Left lung (tissue), 10 donors: Measurements from ENCODE around the gene PRKCZ. TPM values are rescaled to one million over a fixed set of nuclear protein-coding genes. Genes with fewer than 3 reads are reported as not detected.

ENCODE experiments used
- ATAC-seq: fragments of 200-7000 bp; cut with Tn5 transposase; one replicate; pipeline ENCODE4 v1.9.1; 2020; ENCODE audit warnings: moderate library complexity
- DNase-seq, 4 donors: peaks; one replicate each; pipeline ENCODE4 v3.0.0-alpha.2; 2013 to 2020
- H3K27ac ChIP-seq, 2 donors: fragments of 200-600 bp; sonication (generic) in 1 of 2; one replicate each; pipeline versions ENCODE4 v1.5.0 to v1.8.0; 2020 to 2021
- H3K27me3 ChIP-seq, 2 donors: fragments of 200-600 bp; sonication (generic) in 1 of 2; one replicate each; pipeline versions ENCODE4 v1.5.0 to v1.8.0; 2020 to 2021
- H3K36me3 ChIP-seq, 2 donors: fragments of 200-600 bp; sonication (generic) in 1 of 2; one replicate each; pipeline versions ENCODE4 v1.5.0 to v1.8.0; 2020 to 2021
- H3K4me1 ChIP-seq, 2 donors: fragments of 200-600 bp; one replicate each; pipeline ENCODE4 v1.8.0; 2021
- H3K4me3 ChIP-seq, 2 donors: fragments of 200-600 bp; sonication (generic) in 1 of 2; one replicate each; pipeline versions ENCODE4 v1.5.0 to v1.8.0; 2020 to 2021; ENCODE audit warnings: mild to moderate bottlenecking in 1 of 2
- H3K9me3 ChIP-seq, 2 donors: fragments of 200-600 bp; sonication (generic) in 1 of 2; one replicate each; pipeline versions ENCODE4 v1.5.0 to v1.8.0; 2020 to 2021
- CTCF ChIP-seq, 2 donors: fragments of 200-600 bp; sonication (generic) in 1 of 2; IDR thresholded peaks; one replicate each; pipeline versions ENCODE4 v1.5.0 to v1.8.0; 2021; ENCODE audit warnings: antibody characterized with exemption in 2 of 2
- intact Hi-C, 2 donors: fragments of 100-400 bp; cut with DNase I; formaldehyde crosslinking; loops; one replicate each; pipeline versions ENCODE4 v1.11.2 to v1.14.2; 2022
- polyA plus RNA-seq, 6 donors: library from polyadenylated mRNA; unstranded; fragments of 120-200 nt; gene quantifications; one replicate each; pipeline ENCODE4 v1.2.1, GENCODE V29; 2013; ENCODE audit not compliant: insufficient read length in 6 of 6
- total RNA-seq, 2 donors: library from RNA; stranded (reverse); fragmentation: NEBNext Ultra II Directional; extraction: Animal tissue kit (Norgen Biotek cat#: 25700); gene quantifications; one replicate each; pipeline ENCODE4 v1.2.1, GENCODE V29; 2021
- donor health status: DM: no; HTN: yes; CAD: no.
- donor health status: DM: no; HTN: no; CAD: no.

The PRKCZ gene
- total and polyA plus RNA-seq, 8 donors = 37.5 to 129 (median 48.0) TPM

DNA sequence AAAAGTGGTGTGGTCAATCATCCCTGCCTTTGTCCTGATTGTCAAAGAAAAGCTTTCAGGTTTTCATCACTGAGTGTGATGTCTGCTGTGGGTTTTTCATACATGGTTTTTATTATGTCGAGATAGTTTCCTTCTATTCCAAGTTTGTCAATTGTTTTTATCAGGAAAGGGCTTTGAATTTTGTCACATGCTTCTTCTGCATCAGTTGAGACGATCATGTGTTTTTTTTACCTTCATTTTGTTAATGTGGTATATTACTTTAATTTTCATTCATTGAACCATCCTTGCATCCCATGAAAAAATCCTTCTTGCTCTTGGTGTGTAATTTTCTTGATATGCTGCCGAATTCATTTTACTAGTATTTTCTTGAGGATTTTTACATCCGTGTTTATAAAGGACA, 15.5 kb downstream of the PRKCZ start:
- DNase-seq (no peak), ATAC-seq (no peak)
- Histone ChIP-seq H3K9me3 (peaks cover 0 to 4% of the 10 kb centered on the region in 2 donors), H3K36me3 (peaks cover 0 to 19% of the 10 kb centered on the region in 2 donors), H3K4me1 (peaks cover 0 to 3% of the 10 kb centered on the region in 2 donors), H3K27me3 (peaks cover 0 to 2% of the 10 kb centered on the region in 2 donors), H3K27ac (no peak overlapping the region), H3K4me3 (no peak overlapping the region)
- TF ChIP-seq CTCF (IDR thresholded peaks at IDR 0.05) = no peak
- intact Hi-C loops = no loop called here

DNA sequence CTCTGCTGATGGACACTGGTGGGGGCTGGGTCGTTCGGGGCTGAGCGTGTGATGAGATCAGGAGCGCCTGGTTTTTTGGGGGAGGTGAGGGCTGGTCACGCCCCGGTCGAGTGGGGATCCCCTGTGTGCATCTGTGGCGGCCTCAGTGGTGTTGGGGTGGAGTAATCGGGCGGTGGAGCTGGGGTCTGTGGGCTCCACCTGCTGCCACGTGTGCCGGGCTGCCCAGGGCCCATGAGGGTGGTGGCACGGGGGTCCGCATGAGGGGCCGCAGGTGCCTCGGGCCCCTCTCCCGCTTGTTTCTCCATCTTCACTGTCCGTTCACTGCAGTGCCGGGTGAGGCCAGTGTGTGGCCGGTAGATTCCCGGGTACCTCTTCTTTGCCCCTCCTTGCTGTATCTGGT, 17.2 kb downstream of the PRKCZ start:
- Histone ChIP-seq H3K27me3 (peaks cover 0 to 7% of the 10 kb centered on the region in 2 donors), H3K27ac (no peak overlapping the region), H3K9me3 (peaks cover 0 to 4% of the 10 kb centered on the region in 2 donors), H3K4me3 (no peak overlapping the region), H3K4me1 (no peaks in the 10 kb centered on the region), H3K36me3 (peaks cover 0 to 19% of the 10 kb centered on the region in 2 donors)
- no peak for ATAC-seq
- intact Hi-C loops = no loop called here
- DNase-seq = peak in 1 of 4 donors; percentile 42
- no peak for TF ChIP-seq CTCF (IDR thresholded peaks at IDR 0.05)

DNA sequence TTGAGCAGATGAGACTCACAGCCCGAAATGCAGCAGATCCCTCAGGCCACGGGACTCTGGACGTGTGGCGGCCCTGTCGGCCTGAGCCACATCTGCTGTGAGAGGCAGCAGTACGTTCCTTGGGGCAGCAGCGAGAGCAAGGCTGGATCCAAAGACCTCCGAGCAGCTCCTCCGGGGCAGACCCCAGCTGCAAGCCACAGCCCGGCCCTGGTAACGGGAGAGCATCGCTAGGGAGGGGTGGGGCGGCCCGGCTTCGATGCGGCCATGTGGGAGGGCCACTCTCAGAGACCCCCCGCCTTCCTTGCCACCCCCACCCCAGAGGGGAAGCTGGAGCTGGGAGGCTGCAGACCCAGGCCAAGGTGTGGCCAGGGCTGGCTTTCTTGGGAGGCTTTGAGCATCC, 17.8 kb downstream of the PRKCZ start:
- Histone ChIP-seq H3K4me3 (no peak overlapping the region), H3K27me3 (peaks cover 0 to 13% of the 10 kb centered on the region in 2 donors), H3K27ac (no peak overlapping the region), H3K9me3 (peaks cover 0 to 4% of the 10 kb centered on the region in 2 donors), H3K4me1 (no peaks in the 10 kb centered on the region), H3K36me3 (peaks cover 0 to 19% of the 10 kb centered on the region in 2 donors)
- no peak for TF ChIP-seq CTCF (IDR thresholded peaks at IDR 0.05)
- ATAC-seq (no peak), DNase-seq (peak in 1 of 4 donors; percentile 56)
- intact Hi-C loops = no loop called here

GRCh38 chr1:2068951-2069350, 18.7 kb downstream of the PRKCZ start:
- TF ChIP-seq CTCF (IDR thresholded peaks at IDR 0.05) = no peak
- H3K27ac ChIP-seq = no peak overlapping the region
- intact Hi-C loops = no loop called here
- no peaks in the 10 kb centered on the region for H3K4me1 ChIP-seq
- peaks cover 0 to 4% of the 10 kb centered on the region in 2 donors for H3K9me3 ChIP-seq
- DNase-seq (peak in 1 of 4 donors; percentile 72), ATAC-seq (no peak)
- H3K27me3 ChIP-seq = peaks cover 0 to 23% of the 10 kb centered on the region in 2 donors
- H3K36me3 ChIP-seq = peaks cover 0 to 15% of the 10 kb centered on the region in 2 donors
- H3K4me3 ChIP-seq = no peak overlapping the region

DNA sequence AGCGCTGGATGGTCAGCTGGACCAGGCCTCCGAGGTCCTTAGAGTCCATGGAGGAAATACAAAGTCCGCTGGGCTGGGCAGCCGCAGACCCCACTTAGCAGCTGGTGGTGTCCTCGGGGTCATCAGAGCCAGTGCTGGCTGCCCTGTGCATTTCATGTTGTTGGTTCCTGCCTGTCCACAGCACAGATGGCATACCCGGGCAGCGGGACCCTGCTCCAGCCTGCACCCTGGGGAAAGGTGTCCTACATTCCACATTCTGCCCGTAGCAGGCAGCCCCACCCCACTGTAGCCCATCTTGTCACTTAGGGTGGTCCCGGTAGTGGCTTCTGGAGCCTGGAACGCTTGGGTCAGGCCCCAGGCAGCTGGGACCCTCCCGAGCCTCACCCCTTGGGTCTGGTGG, 19.8 kb downstream of the PRKCZ start:
- Histone ChIP-seq H3K27me3 (peaks cover 0 to 32% of the 10 kb centered on the region in 2 donors), H3K4me1 (no peaks in the 10 kb centered on the region), H3K27ac (no peak overlapping the region), H3K36me3 (peaks cover 0 to 15% of the 10 kb centered on the region in 2 donors), H3K9me3 (no peaks in the 10 kb centered on the region), H3K4me3 (no peak overlapping the region)
- intact Hi-C loops = no loop called here
- TF ChIP-seq CTCF (IDR thresholded peaks at IDR 0.05) = no peak
- DNase-seq = peak in 1 of 4 donors; percentile 50
- ATAC-seq = no peak
